Gastroesophageal sphincter (tissue), 4 donors: ENCODE results near the gene SLC30A3. TPM values are rescaled to one million over a fixed set of nuclear protein-coding genes. Genes with fewer than 3 reads are reported as not detected.

ENCODE experiments used
- ATAC-seq: fragments of 150-250 bp; one replicate; pipeline ENCODE4 v1.9.1; 2016; ENCODE audit warnings: mild to moderate bottlenecking, moderate library complexity
- H3K27ac ChIP-seq, 4 donors: fragments of 200-600 bp; sonication (generic) in 3 of 4; 1 replicate in 3 of 4; 2 replicates in 1 of 4; pipeline ENCODE4 v1.5.1; 2016 to 2019
- H3K27me3 ChIP-seq: fragments of 200-600 bp; sonication (generic); one replicate; pipeline ENCODE4 v1.5.1; 2019
- H3K36me3 ChIP-seq, 2 donors: fragments of 200-600 bp; sonication (generic); one replicate each; pipeline ENCODE4 v1.5.1; 2019; ENCODE audit warnings: control low read depth in 1 of 2
- H3K4me1 ChIP-seq, 3 donors: fragments of 200-600 bp; sonication (generic); 1 replicate in 2 of 3; 2 replicates in 1 of 3; pipeline ENCODE4 v1.5.1; 2016 to 2019; ENCODE audit warnings: control low read depth in 2 of 3
- H3K4me3 ChIP-seq, 2 donors: fragments of 200-600 bp; sonication (generic); one replicate each; pipeline ENCODE4 v1.5.1; 2019; ENCODE audit warnings: mild to moderate bottlenecking in 1 of 2, moderate library complexity in 1 of 2
- H3K9me3 ChIP-seq, 3 donors: fragments of 200-600 bp; sonication (generic); one replicate each; pipeline ENCODE4 v1.5.1; 2017 to 2019; ENCODE audit warnings: control low read depth in 2 of 3
- EP300 ChIP-seq: sonication (generic); formaldehyde crosslinking; IDR thresholded peaks from one replicate; pipeline ENCODE4 v1.6.1; 2017; ENCODE audit warnings: antibody characterized with exemption, mild to moderate bottlenecking
- POLR2A ChIP-seq, 2 donors: fragments of 450-650 bp; IDR thresholded peaks; one replicate each; pipeline ENCODE4 v1.6.1; 2017; ENCODE audit warnings: antibody characterized with exemption in 2 of 2, mild to moderate bottlenecking in 2 of 2, moderate library complexity in 1 of 2
- POLR2AphosphoS5 ChIP-seq: sonication (generic); formaldehyde crosslinking; IDR thresholded peaks from one replicate; pipeline ENCODE4 v1.6.1; 2017; ENCODE audit warnings: antibody characterized with exemption
- WGBS, 2 donors: methylation state at CpG; one replicate each; pipeline ENCODE4 v1.1.5; 2018; ENCODE audit warnings: low coverage in 1 of 2; 5-methylcytosine and 5-hydroxymethylcytosine counted together
- total RNA-seq, 4 donors: library from RNA; depleted of rRNA; stranded (reverse); fragments of >200 nt; gene quantifications; one replicate each; pipeline ENCODE4 v1.1.0, GENCODE V29; 2016
- TF ChIP-seq, protein P1 (sequence below), 4 experiments: fragments of 200-600 bp in 2 of 4; fragments of 450-650 bp in 2 of 4; sonication (generic) in 1 of 4; IDR thresholded peaks; one replicate each; pipeline ENCODE4 v1.5.1; 2017 to 2019; ENCODE audit warnings: antibody characterized with exemption in 4 of 4, mild to moderate bottlenecking in 2 of 4, moderate library complexity in 2 of 4

Gene SLC30A3, protein sequence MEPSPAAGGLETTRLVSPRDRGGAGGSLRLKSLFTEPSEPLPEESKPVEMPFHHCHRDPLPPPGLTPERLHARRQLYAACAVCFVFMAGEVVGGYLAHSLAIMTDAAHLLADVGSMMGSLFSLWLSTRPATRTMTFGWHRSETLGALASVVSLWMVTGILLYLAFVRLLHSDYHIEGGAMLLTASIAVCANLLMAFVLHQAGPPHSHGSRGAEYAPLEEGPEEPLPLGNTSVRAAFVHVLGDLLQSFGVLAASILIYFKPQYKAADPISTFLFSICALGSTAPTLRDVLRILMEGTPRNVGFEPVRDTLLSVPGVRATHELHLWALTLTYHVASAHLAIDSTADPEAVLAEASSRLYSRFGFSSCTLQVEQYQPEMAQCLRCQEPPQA
- not detected for total RNA-seq

DNA sequence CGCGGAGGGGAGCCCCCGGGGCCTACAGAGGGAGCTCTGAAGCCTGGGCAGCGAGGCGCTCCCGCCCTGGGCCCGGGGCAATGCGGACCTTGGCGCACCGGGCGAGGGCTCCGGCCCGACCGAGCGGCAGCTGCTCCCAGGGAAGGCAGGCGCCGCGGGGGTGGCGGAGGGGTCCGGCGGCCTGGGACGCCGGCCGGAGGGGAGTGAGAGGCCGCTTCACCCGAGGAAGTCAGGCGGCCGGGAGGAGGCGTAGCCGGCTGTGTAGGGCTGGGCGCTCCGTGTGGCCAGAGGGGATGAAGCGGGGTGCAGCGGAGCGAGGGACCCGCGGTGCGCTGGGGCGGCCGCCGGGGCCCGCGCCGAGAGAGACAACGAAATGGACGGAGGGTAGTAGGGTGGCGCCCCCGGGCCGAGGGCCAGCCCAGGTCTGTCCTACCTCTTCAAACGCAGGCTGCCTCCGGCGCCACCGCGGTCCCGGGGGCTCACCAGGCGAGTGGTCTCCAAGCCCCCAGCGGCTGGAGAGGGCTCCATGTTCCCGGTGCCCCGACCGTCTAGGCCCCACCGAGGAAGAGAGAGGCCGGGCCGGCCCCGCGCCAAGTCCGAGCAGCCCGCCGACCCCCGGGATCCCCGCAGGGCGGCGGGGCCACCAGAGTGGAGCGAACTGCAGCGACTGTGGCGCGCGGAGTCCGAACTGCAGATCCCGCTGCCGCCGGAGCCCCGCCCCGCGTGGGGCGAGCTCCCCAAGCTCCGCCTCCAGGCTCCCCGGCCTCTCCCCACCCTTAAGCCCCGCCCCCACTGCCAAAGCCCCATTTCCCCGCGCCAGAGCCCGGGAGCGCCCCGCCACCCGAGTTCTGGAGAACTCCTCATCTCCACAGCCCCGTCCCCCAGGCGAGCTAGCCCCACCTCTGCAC, at the start of gene SLC30A3:
TSS of gene SLC30A3 (minus strand) at position 669 of the 908 bp plus-strand sequence. CDS start at position 528, 141 bp downstream.
- WGBS, 2 donors: no CpG with 5 or more reads among the region's 96 CpGs
- peaks cover 100% of the 10 kb centered on the region for H3K27me3 ChIP-seq

DNA sequence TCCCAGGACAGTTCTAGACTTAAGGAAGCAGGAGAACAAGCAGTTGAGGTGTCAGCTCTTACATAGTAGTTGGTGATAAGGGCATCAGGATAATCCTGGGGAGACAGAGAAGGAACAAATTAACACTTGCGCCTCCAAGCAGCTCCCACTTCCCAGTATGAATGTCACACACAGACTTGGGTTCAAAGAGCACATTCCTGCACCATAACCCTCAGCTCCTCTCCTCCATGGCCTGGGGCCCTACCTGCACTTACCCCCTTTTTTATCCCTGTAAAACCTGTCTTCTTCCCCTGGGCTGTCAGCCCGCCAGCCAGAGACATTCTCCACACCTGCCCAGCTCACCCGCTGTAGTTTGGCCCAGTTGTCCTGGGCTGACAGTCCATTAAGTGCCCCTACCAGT, 49.3 kb upstream of the SLC30A3 start:
- H3K27ac ChIP-seq: no peak overlapping the region
- H3K4me3 ChIP-seq: no peak overlapping the region
- H3K4me1 ChIP-seq: peaks cover 0 to 15% (median 8%) of the 10 kb centered on the region in 3 donors
- H3K9me3 ChIP-seq: no peaks in the 10 kb centered on the region
- TF ChIP-seq POLR2AphosphoS5 (no peak), POLR2A (IDR thresholded peaks at IDR 0.05) (no peak), EP300 (no peak)
- TF ChIP-seq, protein P1, sequence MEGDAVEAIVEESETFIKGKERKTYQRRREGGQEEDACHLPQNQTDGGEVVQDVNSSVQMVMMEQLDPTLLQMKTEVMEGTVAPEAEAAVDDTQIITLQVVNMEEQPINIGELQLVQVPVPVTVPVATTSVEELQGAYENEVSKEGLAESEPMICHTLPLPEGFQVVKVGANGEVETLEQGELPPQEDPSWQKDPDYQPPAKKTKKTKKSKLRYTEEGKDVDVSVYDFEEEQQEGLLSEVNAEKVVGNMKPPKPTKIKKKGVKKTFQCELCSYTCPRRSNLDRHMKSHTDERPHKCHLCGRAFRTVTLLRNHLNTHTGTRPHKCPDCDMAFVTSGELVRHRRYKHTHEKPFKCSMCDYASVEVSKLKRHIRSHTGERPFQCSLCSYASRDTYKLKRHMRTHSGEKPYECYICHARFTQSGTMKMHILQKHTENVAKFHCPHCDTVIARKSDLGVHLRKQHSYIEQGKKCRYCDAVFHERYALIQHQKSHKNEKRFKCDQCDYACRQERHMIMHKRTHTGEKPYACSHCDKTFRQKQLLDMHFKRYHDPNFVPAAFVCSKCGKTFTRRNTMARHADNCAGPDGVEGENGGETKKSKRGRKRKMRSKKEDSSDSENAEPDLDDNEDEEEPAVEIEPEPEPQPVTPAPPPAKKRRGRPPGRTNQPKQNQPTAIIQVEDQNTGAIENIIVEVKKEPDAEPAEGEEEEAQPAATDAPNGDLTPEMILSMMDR (IDR thresholded peaks at IDR 0.05): no peak
- WGBS, 2 donors: 83% methylated on average over 2 of the region's 3 CpGs; no CpG with 5 or more reads in 1 of the 2 donors
- H3K36me3 ChIP-seq: peaks cover 0 to 80% of the 10 kb centered on the region in 2 donors
- peaks cover 25% of the 10 kb centered on the region for H3K27me3 ChIP-seq
- ATAC-seq: no peak

More for the DNA sequence above, at the start of gene SLC30A3:
- peak; percentile 38 for ATAC-seq
- TF ChIP-seq POLR2A (IDR thresholded peaks at IDR 0.05): no peak
- TF ChIP-seq POLR2AphosphoS5: no peak
- TF ChIP-seq, protein P1 (IDR thresholded peaks at IDR 0.05): no peak
- no peak for TF ChIP-seq EP300
- H3K36me3 ChIP-seq: no peaks in the 10 kb centered on the region
- peaks cover 0 to 42% (median 34%) of the 10 kb centered on the region in 3 donors for H3K4me1 ChIP-seq
- H3K4me3 ChIP-seq: peak within 1 kb of the TSS; percentile 7 to 55
- no peaks in the 10 kb centered on the region for H3K9me3 ChIP-seq
- H3K27ac ChIP-seq: no peak within 1 kb of the TSS

DNA sequence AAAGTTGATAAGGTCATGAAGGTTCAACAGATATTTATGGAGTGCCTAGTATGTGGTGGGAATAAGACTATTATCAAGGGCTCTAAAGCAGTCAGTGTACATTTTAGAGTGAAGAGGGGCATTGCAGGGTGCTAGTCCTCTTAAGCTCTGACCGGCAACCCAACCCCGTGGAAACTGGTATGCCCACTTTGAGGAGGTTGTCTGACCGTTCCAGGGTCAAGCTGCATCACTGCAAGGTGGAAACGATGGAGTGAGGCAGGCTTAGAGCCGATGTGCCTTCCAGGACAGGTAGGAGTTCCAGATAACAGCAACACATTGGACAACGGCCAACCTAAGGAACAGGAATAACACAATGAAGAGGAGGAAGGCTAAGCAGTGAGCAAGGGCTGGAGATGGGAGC, 46.8 kb upstream of the SLC30A3 start:
- Histone ChIP-seq H3K27ac (no peak overlapping the region), H3K4me3 (no peak overlapping the region), H3K9me3 (no peaks in the 10 kb centered on the region), H3K4me1 (peaks cover 0 to 26% (median 15%) of the 10 kb centered on the region in 3 donors), H3K27me3 (peaks cover 50% of the 10 kb centered on the region), H3K36me3 (peaks cover 0 to 55% of the 10 kb centered on the region in 2 donors)
- ATAC-seq: no peak
- no peak for TF ChIP-seq POLR2A (IDR thresholded peaks at IDR 0.05)
- no peak for TF ChIP-seq POLR2AphosphoS5
- TF ChIP-seq EP300: no peak
- TF ChIP-seq, protein P1 (IDR thresholded peaks at IDR 0.05): no peak
- WGBS, 2 donors: 85 to 97% methylated on average over 5 to 6 of the region's 6 CpGs

DNA sequence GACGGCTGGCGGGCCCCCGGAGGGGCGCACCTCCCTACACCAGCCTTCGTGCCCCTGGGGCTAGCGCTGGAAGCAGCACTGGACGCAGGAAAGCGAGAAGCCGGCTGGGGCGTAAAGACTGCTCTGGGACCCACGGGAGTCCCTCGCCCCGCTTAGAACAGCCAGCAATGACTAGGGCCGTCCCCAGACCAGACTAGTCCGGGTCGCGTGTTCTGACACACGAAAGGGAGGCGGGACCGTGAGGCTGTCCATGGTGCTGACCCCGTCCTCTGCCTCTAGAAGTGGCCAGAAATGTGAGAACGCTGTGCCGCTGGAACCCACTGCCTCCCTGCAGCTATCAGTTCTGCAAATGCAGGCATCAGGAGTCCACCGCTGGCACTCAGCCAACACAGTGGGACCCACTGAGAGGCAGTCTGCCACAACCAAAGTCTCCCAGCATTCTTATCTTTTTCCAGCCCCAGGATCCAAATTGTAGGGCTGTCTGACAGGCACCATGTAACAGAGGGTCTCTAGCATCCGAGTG, 45.6 kb upstream of the SLC30A3 start, which contains the start of gene UCN:
TSS of gene UCN (minus strand) at position 87 of the 523 bp plus-strand sequence. CDS start 550 bp downstream, outside the sequence.
- peaks cover 0 to 55% of the 10 kb centered on the region in 2 donors for H3K36me3 ChIP-seq
- TF ChIP-seq POLR2A (IDR thresholded peaks at IDR 0.05): no peak
- no peak for TF ChIP-seq EP300
- TF ChIP-seq POLR2AphosphoS5: no peak
- TF ChIP-seq, protein P1 (IDR thresholded peaks at IDR 0.05): no peak
- H3K27me3 ChIP-seq: peaks cover 60% of the 10 kb centered on the region

More for the DNA sequence above, 45.6 kb upstream of the SLC30A3 start, which contains the start of gene UCN:
- H3K4me3 ChIP-seq: no peak within 1 kb of the TSS
- WGBS, 2 donors: 15 to 56% methylated on average over 3 to 10 of the region's 25 CpGs
- no peak within 1 kb of the TSS for H3K27ac ChIP-seq
- H3K9me3 ChIP-seq: no peaks in the 10 kb centered on the region
- peak; percentile 17 for ATAC-seq
- H3K4me1 ChIP-seq: peaks cover 0 to 26% (median 15%) of the 10 kb centered on the region in 3 donors
